HG03025 (cell line): ENCODE results near the gene CHST1.

Experiments
- ATAC-seq: cut with Tn5 transposase; IDR thresholded peaks from one replicate; pipeline ENCODE4 v1.9.1; 2021; ENCODE audit warnings: mild to moderate bottlenecking, moderate library complexity; ENCODE audit not compliant: unreplicated experiment, low FRiP score

CHST1 gene

GRCh38 chr11:45647786-45648185, 17.6 kb downstream of the CHST1 start:
- no peak for ATAC-seq

- no peak for ATAC-seq
Measured at GRCh38 chr11:45647329-45647728, 18.1 kb downstream of the CHST1 start.

- ATAC-seq = no peak
Measured at GRCh38 chr11:45646275-45646927, 19.0 kb downstream of the CHST1 start.

DNA sequence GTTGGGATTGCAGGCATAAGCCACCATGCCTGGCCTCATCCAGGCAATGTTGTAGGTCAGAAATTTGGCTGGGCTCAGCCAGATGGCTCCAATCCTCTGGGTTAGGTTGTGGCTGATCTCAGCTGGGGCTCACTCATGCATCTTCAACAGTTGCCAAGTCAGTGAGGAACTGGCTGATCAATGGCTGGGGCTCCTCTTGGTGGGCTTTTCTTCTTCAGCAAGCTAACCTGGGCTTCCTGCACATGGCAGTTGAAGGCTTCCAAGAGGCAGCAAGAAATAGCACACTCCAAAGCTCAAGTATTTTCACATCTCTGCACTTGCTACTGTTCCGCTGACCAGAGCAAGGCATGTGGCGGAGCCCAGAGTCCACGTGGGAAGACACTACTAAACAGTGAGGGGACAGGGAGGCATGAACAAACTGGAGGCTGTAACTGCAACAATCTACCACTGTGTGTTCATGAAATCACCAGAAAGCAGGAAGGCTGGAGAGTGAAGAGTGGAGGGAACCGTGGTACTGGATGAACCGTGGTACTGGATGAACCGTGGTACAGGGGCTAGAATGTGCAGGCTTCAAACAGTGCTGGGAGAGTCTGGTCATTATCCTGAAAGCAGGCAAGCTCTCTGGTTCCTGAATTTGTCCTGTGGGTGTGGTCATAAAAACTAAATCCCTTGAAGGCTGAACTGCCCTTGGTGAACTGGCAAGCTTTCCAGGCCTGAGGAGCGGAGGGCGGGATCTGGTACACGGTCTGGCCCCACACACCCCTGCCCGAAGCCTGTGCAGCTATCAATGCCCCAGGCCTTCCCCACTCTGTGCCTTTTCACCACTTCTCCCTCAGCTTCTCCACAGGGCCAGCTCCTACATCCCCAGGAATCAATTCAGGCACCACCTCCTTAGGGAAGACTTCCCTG, 20.2 kb downstream of the CHST1 start:
- ATAC-seq = no peak

GRCh38 chr11:45643598-45644260, 21.7 kb downstream of the CHST1 start:
- ATAC-seq = no peak

DNA sequence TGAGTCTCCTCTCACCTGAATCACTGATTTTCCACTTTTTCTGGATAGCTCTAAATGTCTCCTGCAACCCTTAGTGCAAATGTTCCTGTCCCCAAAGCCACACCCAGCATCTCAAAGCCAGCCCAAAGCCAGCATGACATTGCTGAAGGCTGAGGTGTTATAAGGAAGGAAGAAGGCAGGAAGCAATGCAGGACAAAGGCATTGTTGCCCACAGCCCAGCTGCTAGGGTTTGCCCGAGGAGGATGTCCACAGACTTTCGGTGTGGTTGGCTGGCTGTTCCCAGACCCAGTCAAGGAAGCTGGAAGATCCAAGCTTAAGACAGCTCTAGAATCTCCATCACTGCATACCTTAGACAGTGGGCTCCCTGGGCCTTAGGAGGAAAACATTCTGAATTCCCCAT, 23.5 kb downstream of the CHST1 start:
- ATAC-seq = no peak

- no peak for ATAC-seq
Measured at GRCh38 chr11:45638051-45638450, 27.4 kb downstream of the CHST1 start.

- ATAC-seq = no peak
Measured at GRCh38 chr11:45635907-45636306, 29.5 kb downstream of the CHST1 start.

- no peak for ATAC-seq
Measured at GRCh38 chr11:45625611-45626010, 39.8 kb downstream of the CHST1 start.

DNA sequence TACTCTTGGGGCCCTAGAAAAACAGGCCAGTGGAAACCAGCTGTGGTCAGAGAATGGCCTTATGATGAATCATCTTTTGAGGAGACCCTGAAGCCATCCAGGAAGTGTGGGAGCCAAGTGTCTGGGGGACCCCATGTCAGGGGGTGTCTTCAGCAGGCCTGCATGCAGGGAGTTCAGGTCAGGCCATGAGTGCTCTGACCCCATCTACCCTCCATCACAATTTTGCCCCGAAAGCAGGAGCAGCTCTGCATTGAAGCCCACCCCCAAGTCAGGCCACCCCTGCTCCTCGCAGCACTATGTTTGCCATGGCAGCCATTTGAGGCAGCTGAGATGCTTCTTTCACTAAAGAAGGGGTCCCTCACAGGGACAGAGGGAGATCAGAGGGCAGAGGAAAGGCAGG, 41.3 kb downstream of the CHST1 start:
- ATAC-seq = no peak

DNA sequence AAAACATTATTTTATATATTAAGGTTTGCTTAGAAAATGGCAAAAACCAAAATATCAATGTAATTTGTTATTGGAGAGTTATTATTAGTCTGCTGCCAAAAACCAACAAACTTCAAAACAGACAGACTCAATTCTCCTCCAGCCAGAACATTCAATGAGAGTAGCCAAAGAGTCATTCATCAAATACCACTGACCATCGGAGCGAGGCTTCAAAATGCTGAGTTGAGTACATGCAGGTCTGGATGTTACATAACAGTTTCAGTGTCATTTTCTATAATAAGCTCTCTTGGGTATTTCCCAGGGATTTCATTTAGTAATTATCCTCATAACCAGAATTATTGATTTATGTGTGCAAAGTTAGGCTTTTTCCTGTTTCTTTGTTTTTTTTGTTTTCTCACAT, 42.6 kb downstream of the CHST1 start:
- ATAC-seq = no peak

- no peak for ATAC-seq
Measured at GRCh38 chr11:45622283-45622682, 43.1 kb downstream of the CHST1 start.

DNA sequence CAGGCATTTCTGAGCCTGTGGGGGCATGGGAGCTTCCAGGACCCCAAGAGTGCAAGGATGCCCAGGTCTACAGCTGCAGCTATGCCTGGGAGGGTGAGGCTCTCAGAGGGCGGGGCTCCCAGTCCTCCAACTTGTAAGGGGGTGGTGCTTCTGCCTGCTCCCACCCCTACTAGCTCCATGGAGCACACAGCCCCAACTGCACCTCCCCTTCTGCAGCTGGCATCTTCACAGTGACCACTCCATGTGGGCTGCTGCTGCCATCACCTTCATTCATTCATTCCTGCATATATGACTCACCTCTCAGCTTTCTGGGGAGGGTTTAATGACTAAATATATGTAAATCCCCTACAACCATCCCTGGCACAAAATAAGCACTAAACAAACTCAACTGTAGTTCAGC, 43.8 kb downstream of the CHST1 start:
- ATAC-seq = no peak

DNA sequence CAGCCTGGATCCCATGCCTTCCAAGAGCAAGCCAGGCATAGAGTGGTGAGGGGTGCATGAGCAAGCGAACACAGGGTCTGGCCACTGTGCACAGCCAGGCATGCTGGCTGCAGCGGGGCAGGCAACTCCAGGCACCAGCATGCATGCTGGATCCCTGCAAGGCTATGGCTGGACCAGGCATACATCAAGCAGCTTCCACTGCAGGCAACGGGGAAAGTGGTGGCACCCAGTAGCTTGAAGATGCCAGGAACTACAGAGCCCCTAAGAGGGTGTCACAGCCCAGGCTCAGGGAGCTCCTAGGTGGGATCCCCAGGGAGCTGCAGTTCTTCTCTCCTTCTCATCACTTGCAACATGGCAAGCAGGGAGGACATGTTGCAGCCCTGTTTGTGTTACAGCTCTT, 45.2 kb downstream of the CHST1 start:
- no peak for ATAC-seq

- no peak for ATAC-seq
Measured at GRCh38 chr11:45618897-45619296, 46.5 kb downstream of the CHST1 start.

- no peak for ATAC-seq
Measured at GRCh38 chr11:45617871-45618601, 47.4 kb downstream of the CHST1 start.

GRCh38 chr11:45616802-45617549, 48.4 kb downstream of the CHST1 start:
- ATAC-seq = no peak

GRCh38 chr11:45615182-45615792, 50.1 kb downstream of the CHST1 start:
- no peak for ATAC-seq

- no peak for ATAC-seq
Measured at GRCh38 chr11:45614196-45614828, 51.1 kb downstream of the CHST1 start.
